D721Med (cell line): ENCODE measurements around the gene TRIL.

Experiments used
- DNase-seq: peaks from one replicate; pipeline ENCODE4 v3.0.0; 2011; ENCODE audit warnings: low spot score; ENCODE audit not compliant: insufficient read length
- FAIRE-seq: peaks from 2 replicates; lab custom pipeline; 2011; peaks lifted over from hg19 to GRCh38; lab: Jason Lieb, UNC
- TF ChIP-seq, protein P1 (sequence below): IDR thresholded peaks from 2 replicates; pipeline ENCODE4 v1.5.1; 2012; ENCODE audit warnings: mild to moderate bottlenecking, control low read depth; ENCODE audit not compliant: insufficient read depth; ENCODE audit errors: missing control alignments

TRIL gene

DNA sequence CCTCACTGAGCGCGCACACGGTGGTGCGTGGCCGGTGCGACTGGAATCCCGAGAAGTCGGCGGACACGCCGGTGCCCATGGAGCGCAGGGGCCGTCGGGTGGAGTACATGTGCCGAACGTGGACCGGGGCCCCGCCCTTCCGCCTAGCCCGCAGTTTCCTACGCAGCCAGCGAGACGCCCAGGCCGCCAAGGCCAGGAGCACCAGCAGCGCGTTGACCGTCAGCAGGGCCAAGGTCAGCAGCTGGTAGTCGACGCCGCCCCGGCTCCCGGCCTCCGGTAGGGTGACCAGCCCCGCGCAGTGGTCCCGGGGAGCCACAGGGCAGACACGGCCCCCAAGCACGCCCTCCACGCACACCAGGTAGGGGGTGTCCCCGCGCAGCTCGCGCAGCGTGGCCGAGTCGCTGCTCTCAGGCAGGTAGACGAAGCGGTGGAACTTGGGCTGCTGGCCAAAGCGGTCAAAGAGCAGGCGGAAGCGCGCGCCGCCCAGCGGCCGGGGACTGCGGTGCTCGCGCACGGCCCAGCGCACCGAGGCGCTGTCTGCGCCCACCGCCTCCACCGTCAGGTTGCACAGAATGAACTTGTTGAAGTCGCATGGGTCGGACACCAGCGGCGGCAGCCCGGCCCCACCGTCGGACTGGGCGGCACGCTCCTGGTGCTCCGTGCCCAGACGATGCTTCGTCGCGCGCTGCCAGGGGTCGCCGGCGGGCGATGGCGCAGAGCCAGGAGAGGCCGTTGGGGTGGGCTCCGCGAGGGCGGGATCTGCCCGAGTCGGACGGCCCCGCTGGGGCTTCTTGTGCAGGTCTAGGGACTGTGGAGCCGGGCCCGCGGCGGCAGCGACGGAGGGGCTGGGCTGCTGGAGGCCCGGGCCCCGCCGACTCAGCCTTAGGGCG, 2.2 kb downstream of the TRIL start:
- DNase-seq (no peak), FAIRE-seq (no peak)
- TF ChIP-seq, protein P1, sequence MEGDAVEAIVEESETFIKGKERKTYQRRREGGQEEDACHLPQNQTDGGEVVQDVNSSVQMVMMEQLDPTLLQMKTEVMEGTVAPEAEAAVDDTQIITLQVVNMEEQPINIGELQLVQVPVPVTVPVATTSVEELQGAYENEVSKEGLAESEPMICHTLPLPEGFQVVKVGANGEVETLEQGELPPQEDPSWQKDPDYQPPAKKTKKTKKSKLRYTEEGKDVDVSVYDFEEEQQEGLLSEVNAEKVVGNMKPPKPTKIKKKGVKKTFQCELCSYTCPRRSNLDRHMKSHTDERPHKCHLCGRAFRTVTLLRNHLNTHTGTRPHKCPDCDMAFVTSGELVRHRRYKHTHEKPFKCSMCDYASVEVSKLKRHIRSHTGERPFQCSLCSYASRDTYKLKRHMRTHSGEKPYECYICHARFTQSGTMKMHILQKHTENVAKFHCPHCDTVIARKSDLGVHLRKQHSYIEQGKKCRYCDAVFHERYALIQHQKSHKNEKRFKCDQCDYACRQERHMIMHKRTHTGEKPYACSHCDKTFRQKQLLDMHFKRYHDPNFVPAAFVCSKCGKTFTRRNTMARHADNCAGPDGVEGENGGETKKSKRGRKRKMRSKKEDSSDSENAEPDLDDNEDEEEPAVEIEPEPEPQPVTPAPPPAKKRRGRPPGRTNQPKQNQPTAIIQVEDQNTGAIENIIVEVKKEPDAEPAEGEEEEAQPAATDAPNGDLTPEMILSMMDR = peak; percentile 52

- no peak for DNase-seq
- TF ChIP-seq, protein P1 = no peak
- FAIRE-seq = no peak
Measured at GRCh38 chr7:28955356-28955717, 2.8 kb downstream of the TRIL start.

GRCh38 chr7:28954946-28955345, 3.2 kb downstream of the TRIL start:
- TF ChIP-seq, protein P1 = no peak
- no peak for DNase-seq

GRCh38 chr7:28954471-28954870, 3.7 kb downstream of the TRIL start:
- FAIRE-seq = no peak
- TF ChIP-seq, protein P1 = no peak
- no peak for DNase-seq

More at GRCh38 chr7:28954946-28955345, 3.2 kb downstream of the TRIL start:
- no peak for FAIRE-seq

DNA sequence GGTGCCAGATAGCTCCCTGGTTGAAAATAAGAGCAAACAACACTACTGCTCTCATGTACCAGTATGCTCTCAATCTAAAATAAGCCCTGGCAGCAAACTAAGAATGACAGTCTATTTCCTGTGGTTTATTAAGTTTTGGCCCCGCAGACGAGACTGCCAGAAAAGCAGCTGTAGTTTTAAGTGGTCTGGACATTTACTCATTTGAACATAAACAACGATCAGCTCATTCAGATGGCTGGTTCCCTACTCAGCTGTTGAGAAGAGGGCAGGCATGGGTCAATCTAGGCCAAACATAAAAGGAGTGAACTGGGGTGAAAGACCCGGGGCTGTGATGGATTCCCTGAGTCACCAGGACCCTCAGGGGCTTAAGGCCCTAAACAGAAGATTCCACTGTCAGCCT, 4.5 kb downstream of the TRIL start:
- no peak for FAIRE-seq
- TF ChIP-seq, protein P1 = no peak
- no peak for DNase-seq

DNA sequence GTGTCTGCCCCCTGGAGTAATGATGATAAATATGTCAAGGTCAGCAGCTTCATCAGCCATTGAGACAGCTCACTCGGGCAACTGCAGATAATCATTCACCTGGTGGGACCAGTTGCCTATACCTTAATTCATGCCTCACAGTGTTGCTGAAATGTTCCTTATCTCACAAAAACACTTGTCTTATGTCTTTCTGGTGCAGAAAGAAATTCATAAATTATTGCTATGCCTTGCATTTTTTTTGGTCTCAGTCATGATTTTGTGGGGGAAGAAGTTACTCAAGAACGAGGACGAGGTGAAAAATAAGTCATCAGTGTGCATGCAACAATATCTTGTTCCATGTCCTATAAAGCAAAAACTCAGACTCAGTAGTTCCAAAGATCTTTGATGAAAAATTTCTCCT, 16.0 kb downstream of the TRIL start:
- DNase-seq = no peak
- TF ChIP-seq, protein P1 = no peak
- FAIRE-seq = no peak

GRCh38 chr7:28941633-28942032, 16.5 kb downstream of the TRIL start:
- TF ChIP-seq, protein P1 = no peak
- no peak for FAIRE-seq
- DNase-seq = no peak
